ENCODE data around the gene RMDN3. TPM values are rescaled to one million over a fixed set of nuclear protein-coding genes. Genes with fewer than 3 reads are reported as not detected.

RMDN3 gene
- total RNA-seq, 1 experiment from 2014 or later: 15.7 TPM

DNA sequence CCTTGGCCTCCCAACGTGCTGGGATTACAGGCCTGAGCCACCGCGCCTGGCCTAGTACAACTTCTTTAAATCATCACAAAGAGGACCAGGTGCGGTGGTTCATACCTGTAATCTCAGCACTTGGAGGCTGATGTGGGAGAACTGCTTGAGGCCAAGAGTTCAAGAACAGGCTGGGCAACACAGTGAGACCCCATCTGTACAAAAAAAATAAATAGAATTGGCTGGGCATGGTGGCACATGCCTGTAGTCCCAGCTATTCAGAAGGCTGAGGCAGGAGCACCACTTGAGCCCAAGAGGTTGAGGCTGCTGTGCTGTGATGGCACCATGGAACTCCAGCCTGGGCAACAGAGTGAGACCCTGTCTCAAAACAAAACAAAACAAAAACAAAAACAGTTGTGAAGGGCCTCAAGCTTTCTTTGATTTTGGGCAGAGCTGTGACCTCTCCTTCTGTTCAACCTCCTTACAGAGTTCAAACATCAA, 5.9 kb downstream of the RMDN3 start:
- H4K20me1 ChIP-seq (ENCODE audit: insufficient read depth): no peaks in the 10 kb centered on the region
- no peak overlapping the region for H2AFZ ChIP-seq
- no peak overlapping the region for H3K27ac ChIP-seq
- ChIA-PET CTCF (no interaction called here), POLR2A (ENCODE audit: unreplicated experiment) (no interaction called here)
- no peak overlapping the region for H3K4me3 ChIP-seq
- peaks cover 7% of the 10 kb centered on the region; the same call in 1 of the 2 replicates for H3K4me1 ChIP-seq (replicated peaks; ENCODE audit: insufficient read depth)
- no peaks in the 10 kb centered on the region for H3K9me2 ChIP-seq (ENCODE audit: insufficient read depth)
- H3K36me3 ChIP-seq (ENCODE audit: low read depth): no peaks in the 10 kb centered on the region
- no peak for DNase-seq
- H3K9me3 ChIP-seq (ENCODE audit: insufficient read depth, low read depth): no peaks in the 10 kb centered on the region
- no peaks in the 10 kb centered on the region for H3K27me3 ChIP-seq (ENCODE audit: insufficient read depth, low read depth)
- peaks cover 9% of the 10 kb centered on the region; the same call in 1 of the 2 replicates for H3F3A ChIP-seq (ENCODE audit: insufficient read depth, low read depth)
- no TSS peak for BruUV-seq (replicated peaks)
- intact Hi-C loops (cut with micrococcal nuclease; ENCODE audit: unreplicated experiment): no loop called here
- TF ChIP-seq, protein P1, sequence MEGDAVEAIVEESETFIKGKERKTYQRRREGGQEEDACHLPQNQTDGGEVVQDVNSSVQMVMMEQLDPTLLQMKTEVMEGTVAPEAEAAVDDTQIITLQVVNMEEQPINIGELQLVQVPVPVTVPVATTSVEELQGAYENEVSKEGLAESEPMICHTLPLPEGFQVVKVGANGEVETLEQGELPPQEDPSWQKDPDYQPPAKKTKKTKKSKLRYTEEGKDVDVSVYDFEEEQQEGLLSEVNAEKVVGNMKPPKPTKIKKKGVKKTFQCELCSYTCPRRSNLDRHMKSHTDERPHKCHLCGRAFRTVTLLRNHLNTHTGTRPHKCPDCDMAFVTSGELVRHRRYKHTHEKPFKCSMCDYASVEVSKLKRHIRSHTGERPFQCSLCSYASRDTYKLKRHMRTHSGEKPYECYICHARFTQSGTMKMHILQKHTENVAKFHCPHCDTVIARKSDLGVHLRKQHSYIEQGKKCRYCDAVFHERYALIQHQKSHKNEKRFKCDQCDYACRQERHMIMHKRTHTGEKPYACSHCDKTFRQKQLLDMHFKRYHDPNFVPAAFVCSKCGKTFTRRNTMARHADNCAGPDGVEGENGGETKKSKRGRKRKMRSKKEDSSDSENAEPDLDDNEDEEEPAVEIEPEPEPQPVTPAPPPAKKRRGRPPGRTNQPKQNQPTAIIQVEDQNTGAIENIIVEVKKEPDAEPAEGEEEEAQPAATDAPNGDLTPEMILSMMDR (conservative IDR thresholded peaks at IDR 0.05): no peak
- TF ChIP-seq EZH2 (IDR thresholded peaks at IDR 0.05; ENCODE audit: low read depth): no peak
- no peak overlapping the region for H3K4me2 ChIP-seq
- 0 out of 2 replicates have a peak, but pooled peaks cover 15% of the 10 kb centered on the region for H3K79me2 ChIP-seq (ENCODE audit: low read depth)

DNA sequence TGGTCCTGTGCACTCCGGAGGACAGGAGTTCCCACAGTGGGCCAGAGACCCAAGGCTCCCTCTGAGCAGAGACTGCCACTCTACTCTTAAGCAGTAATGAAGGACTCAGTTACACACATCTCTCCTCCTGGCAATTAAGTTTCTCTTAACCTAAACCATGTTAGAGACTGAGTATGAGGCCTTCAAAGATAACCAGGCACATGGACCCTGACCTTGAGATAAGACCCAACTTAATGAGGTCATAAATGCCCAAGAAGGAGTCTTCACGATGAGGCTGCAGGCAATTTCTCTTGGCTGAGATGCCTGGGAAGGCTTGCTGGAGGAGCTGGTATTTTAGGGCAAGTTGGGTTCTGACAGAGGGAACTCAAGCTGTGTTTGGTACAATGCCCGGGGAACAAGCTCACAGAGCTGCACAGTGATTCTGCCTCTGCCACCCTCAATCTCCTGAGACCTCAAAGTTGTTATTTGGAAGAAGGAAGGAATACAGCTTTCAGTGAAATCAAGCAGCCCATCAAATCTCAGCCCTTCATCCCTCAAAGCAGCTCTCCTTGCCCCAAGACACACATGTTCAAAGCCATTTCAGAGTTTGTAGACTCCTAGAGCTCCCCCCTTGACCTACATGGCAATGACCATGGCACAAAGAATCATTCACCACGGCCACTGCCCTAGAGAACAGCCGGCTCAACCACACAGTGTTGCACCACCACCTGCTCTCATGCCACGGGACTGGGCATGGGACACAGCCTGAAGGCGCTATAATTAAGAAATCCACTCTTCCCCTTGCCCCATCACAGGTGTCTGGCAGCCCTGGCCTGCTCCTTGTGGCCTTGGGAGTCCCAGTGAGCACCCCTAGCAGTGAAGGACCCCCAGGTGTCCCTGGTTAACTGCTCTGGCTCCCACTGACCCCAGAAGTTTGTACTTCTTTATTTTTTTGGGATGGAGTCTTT, 7.1 kb downstream of the RMDN3 start:
- H3K4me1 ChIP-seq (replicated peaks; ENCODE audit: insufficient read depth): no peaks in the 10 kb centered on the region
- no peaks in the 10 kb centered on the region for H3K9me2 ChIP-seq (ENCODE audit: insufficient read depth)
- no TSS peak for BruUV-seq (replicated peaks)
- H3K4me3 ChIP-seq: no peak overlapping the region
- ChIA-PET CTCF (interaction anchor here (0.5 to 1.1 kb wide), 2 partner anchors 35 to 1314 kb away, joined by 7 to 8 read pairs; no protein-coding TSS in a partner anchor), POLR2A (ENCODE audit: unreplicated experiment) (interaction anchor here (0.6 kb wide), 1 partner anchor 393 kb away, joined by 3 read pairs; no protein-coding TSS in a partner anchor)
- no peaks in the 10 kb centered on the region for H3K9me3 ChIP-seq (ENCODE audit: insufficient read depth, low read depth)
- no peak for DNase-seq
- 0 out of 2 replicates have a peak, but pooled peaks cover 5% of the 10 kb centered on the region for H3K79me2 ChIP-seq (ENCODE audit: low read depth)
- H3K4me2 ChIP-seq: no peak overlapping the region
- H3K27me3 ChIP-seq (ENCODE audit: insufficient read depth, low read depth): no peaks in the 10 kb centered on the region
- H4K20me1 ChIP-seq (ENCODE audit: insufficient read depth): no peaks in the 10 kb centered on the region
- no peak overlapping the region for H2AFZ ChIP-seq
- no peak overlapping the region for H3K27ac ChIP-seq
- no peaks in the 10 kb centered on the region for H3K36me3 ChIP-seq (ENCODE audit: low read depth)
- peaks cover 9% of the 10 kb centered on the region; the same call in 1 of the 2 replicates for H3F3A ChIP-seq (ENCODE audit: insufficient read depth, low read depth)
- no peak for TF ChIP-seq EZH2 (IDR thresholded peaks at IDR 0.05; ENCODE audit: low read depth)
- TF ChIP-seq, protein P1 (conservative IDR thresholded peaks at IDR 0.05): no peak
- intact Hi-C loops (cut with micrococcal nuclease; ENCODE audit: unreplicated experiment): no loop called here

DNA sequence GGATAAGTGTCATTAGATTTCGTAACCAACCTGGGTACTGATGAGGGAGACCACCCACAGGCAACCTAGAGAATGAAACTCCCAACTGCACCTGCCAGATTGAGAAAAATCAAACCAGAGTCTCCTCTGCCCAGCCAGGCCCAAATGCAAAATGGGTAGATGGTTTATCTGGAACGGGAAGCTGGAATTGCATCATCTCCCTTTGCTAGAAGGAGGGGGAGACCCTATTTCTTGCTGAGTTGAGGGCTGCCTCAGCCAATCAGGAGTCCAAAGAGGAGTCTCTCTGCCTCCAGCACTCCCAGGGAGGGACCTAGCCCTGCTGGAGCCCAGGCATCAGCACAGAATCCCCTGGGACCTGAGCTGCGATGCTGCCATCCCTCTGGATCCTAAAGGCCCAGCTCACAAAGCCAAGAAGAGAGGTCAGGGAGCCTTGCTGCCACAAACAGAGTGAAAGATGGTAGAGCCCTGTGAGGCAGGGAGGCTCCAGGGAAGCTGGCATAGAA, 8.1 kb downstream of the RMDN3 start:
- Histone ChIP-seq H3K4me2 (no peak overlapping the region), H3K9me3 (ENCODE audit: insufficient read depth, low read depth) (no peaks in the 10 kb centered on the region), H4K20me1 (ENCODE audit: insufficient read depth) (no peaks in the 10 kb centered on the region), H3K79me2 (ENCODE audit: low read depth) (no peaks in the 10 kb centered on the region), H3F3A (ENCODE audit: insufficient read depth, low read depth) (peaks cover 9% of the 10 kb centered on the region; the same call in 1 of the 2 replicates), H3K36me3 (ENCODE audit: low read depth) (no peaks in the 10 kb centered on the region), H2AFZ (no peak overlapping the region), H3K4me3 (no peak overlapping the region), H3K9me2 (ENCODE audit: insufficient read depth) (no peaks in the 10 kb centered on the region), H3K4me1 (replicated peaks; ENCODE audit: insufficient read depth) (no peaks in the 10 kb centered on the region), H3K27ac (no peak overlapping the region), H3K27me3 (ENCODE audit: insufficient read depth, low read depth) (no peaks in the 10 kb centered on the region)
- DNase-seq: no peak
- BruUV-seq (replicated peaks): no TSS peak
- TF ChIP-seq, protein P1 (conservative IDR thresholded peaks at IDR 0.05): no peak
- TF ChIP-seq EZH2 (IDR thresholded peaks at IDR 0.05; ENCODE audit: low read depth): no peak
- intact Hi-C loops (cut with micrococcal nuclease; ENCODE audit: unreplicated experiment): loop anchor here (1.0 kb wide), 3 partner anchors 35 to 147 kb away; partner anchors contain the start of gene VPS18
- CTCF ChIA-PET: interaction anchor here (0.5 to 1.3 kb wide), 14 partner anchors 11 to 400 kb away, joined by 3 to 16 read pairs (median 4); no protein-coding TSS in a partner anchor
- POLR2A ChIA-PET (ENCODE audit: unreplicated experiment): interaction anchor here (0.6 to 0.7 kb wide), 2 partner anchors 20 to 30 kb away, joined by 3 to 9 read pairs; no protein-coding TSS in a partner anchor

All from PC-9 (cell line).